LHCN-M2 (cell line): Measurements from ENCODE around the gene HSD11B1L. TPM values are rescaled to one million over a fixed set of nuclear protein-coding genes. Genes with fewer than 3 reads are reported as not detected.
"Not testable (repeated sequence)": the region's sequence is repeated elsewhere in the genome, so short reads cannot be mapped to it uniquely, and the experiment has no call there.

ENCODE experiments used
- DNase-seq: peaks from one replicate; pipeline ENCODE4 v3.0.0-alpha.2; 2012; ENCODE audit warnings: low read depth
- total RNA-seq: library from RNA; depleted of rRNA; stranded (reverse); fragments of >200 nt; gene quantifications from 2 replicates; pipeline ENCODE4 v1.2.3, GENCODE V29; 2014

Gene HSD11B1L
- total RNA-seq, 1 experiment from 2014 or later: 22.4 TPM

DNA sequence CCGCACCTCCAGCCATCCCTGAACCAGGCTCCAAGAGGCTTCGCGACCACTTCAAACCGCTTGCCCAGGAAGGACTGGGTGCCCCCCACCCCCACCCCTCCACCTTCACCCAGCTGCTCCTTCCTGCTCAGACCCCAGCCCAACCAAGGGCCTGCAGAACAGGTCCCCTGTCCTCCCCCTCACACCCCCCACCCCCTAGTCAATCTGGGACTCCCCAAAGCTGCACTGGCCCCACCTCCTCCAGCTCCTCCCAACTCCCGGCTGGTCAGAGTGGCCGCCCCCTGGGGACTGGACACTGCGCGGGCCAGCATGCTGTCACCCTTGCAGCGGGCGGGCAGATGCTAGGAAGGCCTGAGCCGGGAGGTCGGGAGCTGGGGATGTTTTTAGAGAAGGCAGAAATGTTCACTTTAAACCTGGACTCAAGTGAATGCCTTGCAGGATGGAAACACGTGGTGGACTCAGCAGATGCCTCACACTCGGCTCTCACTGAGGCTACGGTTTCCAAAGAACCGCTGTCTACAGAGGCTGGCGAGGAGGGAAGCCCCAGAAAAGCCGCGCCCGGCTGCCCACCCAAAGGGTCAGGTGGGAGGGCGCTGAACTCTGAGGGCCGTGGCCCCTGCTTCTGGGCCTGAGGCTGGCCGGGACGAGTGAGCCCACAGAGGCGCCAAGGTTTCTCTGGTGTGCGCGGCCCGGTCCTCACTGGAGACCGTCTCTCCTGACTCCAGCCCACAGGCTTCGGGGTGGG is 17.2 kb downstream of the HSD11B1L start:
- DNase-seq: no peak

- DNase-seq: no peak
These were observed 18.0 kb downstream of the HSD11B1L start for GRCh38 chr19:5698635-5699422.

- no peak for DNase-seq
These were observed 19.7 kb downstream of the HSD11B1L start for GRCh38 chr19:5700455-5701092.

DNA sequence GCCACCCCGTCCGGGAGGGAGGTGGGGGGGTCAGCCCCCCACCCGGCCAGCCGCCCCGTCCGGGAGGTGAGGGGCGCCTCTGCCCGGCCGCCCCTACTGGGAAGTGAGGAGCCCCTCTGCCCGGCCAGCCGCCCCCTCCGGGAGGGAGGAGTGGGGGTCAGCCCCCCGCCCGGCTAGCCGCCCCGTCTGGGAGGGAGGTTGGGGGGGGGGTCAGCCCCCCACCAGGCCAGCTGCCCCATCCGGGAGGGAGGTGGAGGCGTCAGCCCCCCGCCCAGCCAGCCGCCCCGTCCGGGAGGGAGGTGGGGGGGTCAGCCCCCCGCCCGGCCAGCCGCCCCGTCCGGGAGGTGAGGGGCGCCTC is 21.2 kb downstream of the HSD11B1L start:
- not testable (repeated sequence) for DNase-seq

- DNase-seq: no peak
These were observed 23.3 kb downstream of the HSD11B1L start for GRCh38 chr19:5703819-5704818.

DNA sequence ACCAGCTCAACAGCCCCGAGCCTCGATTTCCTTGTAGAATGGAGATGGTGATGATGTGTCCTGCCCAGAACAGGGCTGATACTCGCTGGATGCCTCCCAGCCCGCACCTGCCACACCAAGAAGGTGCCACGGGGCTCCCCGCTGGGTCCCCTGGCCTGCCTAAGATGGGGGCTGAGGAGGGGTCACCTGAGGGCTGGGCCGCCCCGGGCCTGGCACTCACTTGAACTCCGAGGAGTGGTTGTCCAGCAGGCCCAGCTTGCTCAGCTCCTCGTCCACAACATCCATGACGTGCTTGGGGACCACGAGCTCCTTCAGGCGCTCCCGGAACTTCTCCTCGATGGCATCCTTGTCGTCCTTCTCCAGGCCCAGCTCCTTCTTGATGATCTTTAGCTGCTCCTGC is 24.7 kb downstream of the HSD11B1L start:
- DNase-seq: no peak

DNA sequence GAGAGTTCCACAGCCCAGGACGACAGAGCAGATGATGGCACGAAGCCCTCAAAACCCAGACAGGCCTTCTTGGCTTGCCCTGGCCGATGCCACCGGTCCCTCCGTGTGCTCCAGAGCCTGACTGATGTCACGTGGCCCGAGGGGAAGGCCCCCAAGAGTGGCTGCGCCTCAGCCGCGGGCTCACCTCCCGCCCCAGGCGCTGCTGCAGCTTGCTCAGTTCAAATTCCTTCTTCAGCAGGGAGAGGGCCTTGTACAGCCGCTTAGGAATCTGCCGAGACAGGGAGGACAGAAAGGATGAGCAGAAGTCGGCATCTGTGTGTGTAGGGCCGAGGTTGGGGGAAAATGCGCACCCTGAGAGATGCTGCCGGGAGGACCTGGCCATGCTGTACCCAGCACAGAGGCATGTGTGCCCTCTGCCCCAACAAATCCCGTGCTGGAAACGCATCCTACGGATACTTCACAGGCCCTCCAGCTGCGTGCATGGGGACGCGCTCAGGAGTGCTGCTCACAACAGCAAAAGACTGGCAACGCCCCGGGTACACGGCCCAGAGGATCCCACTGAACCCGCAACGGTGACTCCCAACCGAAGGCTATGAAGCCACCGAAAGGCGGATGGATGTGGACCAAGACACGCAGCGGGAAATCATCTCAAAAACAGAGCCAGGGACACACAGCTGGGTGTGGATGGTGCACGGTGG is 26.2 kb downstream of the HSD11B1L start:
- DNase-seq: no peak

DNA sequence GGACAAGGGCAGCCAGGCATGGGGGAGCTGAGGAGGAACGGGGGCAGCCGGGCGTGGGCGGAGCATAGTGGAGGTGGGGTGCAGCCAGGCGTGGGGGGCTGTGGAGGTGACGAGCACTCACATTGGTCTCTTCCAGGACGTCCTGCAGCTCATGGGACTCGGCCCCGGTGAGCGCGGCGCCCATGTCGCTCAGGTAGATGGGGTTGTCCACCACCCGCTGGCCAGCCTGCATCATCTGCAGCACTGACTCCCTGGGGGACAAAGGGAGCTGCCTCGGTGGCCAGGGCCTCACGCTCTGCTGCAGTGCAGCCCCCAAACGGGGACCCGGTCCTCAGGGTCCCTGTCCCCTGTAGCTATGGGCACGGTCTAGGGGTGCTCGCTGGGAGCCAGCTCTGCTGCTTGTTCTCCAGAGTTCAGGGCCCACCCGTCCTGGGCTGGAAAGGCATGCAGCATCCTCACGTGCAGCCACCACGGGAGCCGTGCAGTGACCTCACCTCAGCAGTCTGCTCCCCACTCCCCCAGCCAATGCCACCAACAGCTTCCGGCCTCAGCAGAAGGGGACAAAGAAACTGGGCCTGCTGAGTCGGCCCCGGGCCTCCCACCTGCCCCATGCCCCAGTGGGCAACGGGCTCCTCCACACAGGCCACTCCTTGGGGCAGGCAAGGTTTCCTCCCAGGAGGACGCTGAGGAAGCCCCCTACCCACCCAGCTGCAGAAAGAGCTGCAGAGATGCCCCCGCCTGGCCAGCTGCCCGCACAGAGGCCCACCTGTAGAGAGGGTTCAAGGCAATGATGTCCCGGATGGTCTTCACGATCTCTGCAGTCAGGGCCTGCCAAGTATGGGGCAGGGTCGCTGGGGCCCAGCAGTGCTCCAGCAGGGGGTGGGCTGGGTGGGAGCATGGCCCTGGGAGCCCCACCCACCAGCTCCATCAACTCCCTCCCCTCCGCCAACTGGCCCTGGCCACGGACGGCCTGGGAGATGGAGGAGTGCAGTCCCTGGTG is 27.0 kb downstream of the HSD11B1L start:
- DNase-seq: no peak

- no peak for DNase-seq
These were observed 30.2 kb downstream of the HSD11B1L start for GRCh38 chr19:5711025-5711424.

DNA sequence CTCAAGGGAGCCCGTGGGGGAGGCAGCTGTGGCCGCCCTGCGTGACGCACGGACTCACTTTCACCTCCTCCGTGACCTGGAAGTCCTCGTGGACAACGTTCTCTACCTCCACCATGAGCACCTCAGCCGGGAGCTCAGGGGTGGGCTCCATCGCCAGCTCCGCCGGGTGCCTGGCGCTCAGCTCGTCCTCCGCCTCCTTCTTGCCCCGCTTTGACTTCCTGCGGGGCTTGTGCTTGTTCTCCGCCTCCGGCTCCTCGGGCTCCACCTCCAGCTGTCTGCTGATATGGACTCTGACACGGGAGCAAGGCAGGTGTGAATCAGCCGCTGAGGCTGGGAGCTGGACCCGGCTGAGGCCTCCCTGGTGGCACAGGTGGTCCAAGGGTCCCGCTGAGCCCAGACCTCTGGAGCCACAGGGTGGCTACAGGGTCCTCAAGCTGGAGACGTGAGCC is 30.9 kb downstream of the HSD11B1L start:
- no peak for DNase-seq

GRCh38 chr19:5713228-5713627 is 32.4 kb downstream of the HSD11B1L start:
- no peak for DNase-seq

GRCh38 chr19:5714816-5715215 is 34.0 kb downstream of the HSD11B1L start:
- no peak for DNase-seq

DNA sequence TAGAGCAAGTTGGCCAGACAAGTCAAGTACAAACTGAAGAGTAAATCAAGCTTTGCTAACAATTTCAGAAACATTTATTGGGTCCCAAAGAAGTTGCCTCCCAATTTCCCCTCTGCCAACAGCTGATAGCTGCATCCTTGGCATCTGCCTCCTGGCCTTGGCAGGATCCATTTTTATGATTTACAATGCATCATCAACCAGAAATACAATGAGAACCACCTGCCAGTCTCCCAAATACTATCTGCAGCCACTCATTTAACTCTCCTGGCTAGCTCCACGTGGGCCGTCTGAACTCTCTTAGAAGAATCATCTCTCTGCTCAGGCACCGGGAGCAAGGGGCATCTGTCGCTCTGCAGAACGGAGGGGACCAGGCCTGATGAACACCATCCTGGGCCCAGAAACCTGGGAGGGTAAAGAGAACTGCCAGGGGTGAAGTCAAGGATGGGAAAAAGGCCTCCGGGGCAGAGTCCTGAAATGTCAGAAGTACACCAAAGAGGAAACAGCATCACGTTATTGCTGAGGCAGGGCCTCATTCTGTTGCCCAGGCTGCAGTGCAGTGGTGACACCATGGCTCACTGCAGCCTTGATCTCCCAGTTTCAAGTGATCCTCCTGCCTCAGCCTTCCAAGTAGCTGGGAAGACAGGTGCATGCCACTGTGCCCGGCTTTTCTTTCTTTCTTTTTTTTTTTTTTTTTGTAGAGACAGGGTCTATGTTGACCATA is 36.5 kb downstream of the HSD11B1L start:
- DNase-seq: no peak

- no peak for DNase-seq
These were observed 37.3 kb downstream of the HSD11B1L start for GRCh38 chr19:5718037-5718578.

- peak; percentile 53 for DNase-seq
These were observed 37.9 kb downstream of the HSD11B1L start for GRCh38 chr19:5718579-5719273.

DNA sequence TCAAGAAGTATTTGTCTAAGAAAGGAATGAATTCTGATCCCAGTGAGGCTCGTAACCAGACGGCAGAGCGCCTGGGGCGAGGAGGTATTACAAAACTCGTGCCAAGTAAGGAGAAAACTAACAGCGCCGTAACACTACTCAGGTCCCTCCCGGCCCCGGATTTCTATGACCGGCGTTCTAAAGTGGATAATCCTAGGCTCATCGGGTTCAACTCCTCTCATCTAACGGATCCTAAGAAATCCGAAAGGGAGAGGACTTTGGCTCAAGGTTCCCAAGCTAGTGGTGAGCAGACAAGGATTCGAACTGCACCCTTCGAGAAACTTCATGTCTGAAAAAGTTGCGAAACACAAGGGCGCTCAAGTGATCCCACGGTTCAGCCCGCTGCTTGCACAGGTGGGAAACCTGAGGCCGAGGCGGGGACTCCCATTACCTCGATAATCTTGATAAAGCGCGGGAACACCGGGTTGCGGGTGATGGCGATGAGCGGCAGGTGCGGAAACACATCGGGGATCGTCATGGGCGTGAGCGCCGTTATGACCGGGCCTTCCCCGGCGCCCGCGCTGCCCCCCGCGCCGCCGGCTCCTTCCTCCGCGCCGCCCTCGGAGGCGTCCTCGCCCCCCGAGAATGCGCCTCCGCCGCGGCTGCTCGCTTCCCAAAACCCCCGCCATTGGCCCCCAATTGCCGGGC is 38.6 kb downstream of the HSD11B1L start:
- no peak for DNase-seq
